IPS-15b (cell line): ENCODE results near the gene LGALS9.
"Not testable (repeated sequence)": the region's sequence is repeated elsewhere in the genome, so short reads cannot be mapped to it uniquely, and the experiment has no call there.

Experiments used
- H3K27me3 ChIP-seq: one replicate; pipeline ENCODE4 v1.6.1; 2013; ENCODE audit warnings: low read length; ENCODE audit not compliant: control insufficient read depth, insufficient read depth
- H3K36me3 ChIP-seq: one replicate; pipeline ENCODE4 v1.6.1; 2013; ENCODE audit warnings: low read length; ENCODE audit not compliant: control insufficient read depth, insufficient read depth
- H3K4me1 ChIP-seq: one replicate; pipeline ENCODE4 v1.6.1; 2013; ENCODE audit warnings: mild to moderate bottlenecking, low read length; ENCODE audit not compliant: control insufficient read depth, insufficient read depth
- H3K4me3 ChIP-seq: one replicate; pipeline ENCODE4 v1.5.1; 2013; ENCODE audit warnings: low read depth, low read length
- H3K9ac ChIP-seq: one replicate; pipeline ENCODE4 v1.6.1; 2013; ENCODE audit warnings: low read depth, mild to moderate bottlenecking, low read length
- H3K9me3 ChIP-seq: one replicate; pipeline ENCODE4 v1.6.1; 2013; ENCODE audit warnings: mild to moderate bottlenecking, low read length; ENCODE audit not compliant: control insufficient read depth, insufficient read depth

The LGALS9 gene

GRCh38 chr17:27660436-27660835 is 29.4 kb downstream of the LGALS9 start:
- Histone ChIP-seq H3K4me3 (no peak overlapping the region), H3K36me3 (no peaks in the 10 kb centered on the region), H3K9me3 (no peaks in the 10 kb centered on the region), H3K27me3 (no peaks in the 10 kb centered on the region), H3K9ac (no peak overlapping the region), H3K4me1 (no peaks in the 10 kb centered on the region)

GRCh38 chr17:27663936-27664605 is 33.1 kb downstream of the LGALS9 start:
- no peaks in the 10 kb centered on the region for H3K4me1 ChIP-seq
- H3K36me3 ChIP-seq: no peaks in the 10 kb centered on the region

GRCh38 chr17:27664606-27664965 is 33.6 kb downstream of the LGALS9 start:
- no peaks in the 10 kb centered on the region for H3K36me3 ChIP-seq
- no peaks in the 10 kb centered on the region for H3K4me1 ChIP-seq
- H3K9me3 ChIP-seq: no peaks in the 10 kb centered on the region
- H3K4me3 ChIP-seq: no peak overlapping the region
- H3K9ac ChIP-seq: no peak overlapping the region
- no peaks in the 10 kb centered on the region for H3K27me3 ChIP-seq

More at GRCh38 chr17:27663936-27664605, 33.1 kb downstream of the LGALS9 start:
- H3K9ac ChIP-seq: no peak overlapping the region
- H3K27me3 ChIP-seq: no peaks in the 10 kb centered on the region
- no peaks in the 10 kb centered on the region for H3K9me3 ChIP-seq
- H3K4me3 ChIP-seq: no peak overlapping the region

- Histone ChIP-seq H3K36me3 (no peaks in the 10 kb centered on the region), H3K27me3 (no peaks in the 10 kb centered on the region), H3K9me3 (no peaks in the 10 kb centered on the region), H3K4me1 (no peaks in the 10 kb centered on the region), H3K9ac (no peak overlapping the region), H3K4me3 (no peak overlapping the region)
Observed at GRCh38 chr17:27665549-27665948, 34.6 kb downstream of the LGALS9 start.

- H3K4me1 ChIP-seq, H3K9me3 ChIP-seq, H3K36me3 ChIP-seq, H3K4me3 ChIP-seq, H3K27me3 ChIP-seq, H3K9ac ChIP-seq: not testable (repeated sequence)
Observed at GRCh38 chr17:27666270-27666669, 35.3 kb downstream of the LGALS9 start.

- Histone ChIP-seq H3K4me1 (no peaks in the 10 kb centered on the region), H3K4me3 (no peak overlapping the region), H3K27me3 (no peaks in the 10 kb centered on the region), H3K36me3 (no peaks in the 10 kb centered on the region), H3K9ac (no peak overlapping the region), H3K9me3 (no peaks in the 10 kb centered on the region)
Observed at GRCh38 chr17:27666831-27667560, 36.0 kb downstream of the LGALS9 start.

- H3K27me3 ChIP-seq: no peaks in the 10 kb centered on the region
- no peak overlapping the region for H3K9ac ChIP-seq
- no peak overlapping the region for H3K4me3 ChIP-seq
- no peaks in the 10 kb centered on the region for H3K9me3 ChIP-seq
- H3K4me1 ChIP-seq: no peaks in the 10 kb centered on the region
- no peaks in the 10 kb centered on the region for H3K36me3 ChIP-seq
Observed at GRCh38 chr17:27667656-27668487, 36.9 kb downstream of the LGALS9 start.

- no peaks in the 10 kb centered on the region for H3K27me3 ChIP-seq
- no peak overlapping the region for H3K9ac ChIP-seq
- H3K4me1 ChIP-seq: no peaks in the 10 kb centered on the region
- no peaks in the 10 kb centered on the region for H3K9me3 ChIP-seq
- H3K4me3 ChIP-seq: no peak overlapping the region
- no peaks in the 10 kb centered on the region for H3K36me3 ChIP-seq
Observed at GRCh38 chr17:27668488-27668823, 37.5 kb downstream of the LGALS9 start.

GRCh38 chr17:27669136-27669535 is 38.1 kb downstream of the LGALS9 start:
- Histone ChIP-seq H3K9ac (no peak overlapping the region), H3K4me1 (no peaks in the 10 kb centered on the region), H3K36me3 (no peaks in the 10 kb centered on the region), H3K9me3 (no peaks in the 10 kb centered on the region), H3K4me3 (no peak overlapping the region), H3K27me3 (no peaks in the 10 kb centered on the region)

- no peak overlapping the region for H3K4me3 ChIP-seq
- no peaks in the 10 kb centered on the region for H3K36me3 ChIP-seq
- no peaks in the 10 kb centered on the region for H3K4me1 ChIP-seq
- H3K27me3 ChIP-seq: no peaks in the 10 kb centered on the region
- no peak overlapping the region for H3K9ac ChIP-seq
- no peaks in the 10 kb centered on the region for H3K9me3 ChIP-seq
Observed at GRCh38 chr17:27669850-27670249, 38.9 kb downstream of the LGALS9 start.

- no peaks in the 10 kb centered on the region for H3K4me1 ChIP-seq
- no peaks in the 10 kb centered on the region for H3K27me3 ChIP-seq
- H3K36me3 ChIP-seq: no peaks in the 10 kb centered on the region
- no peak overlapping the region for H3K4me3 ChIP-seq
- no peaks in the 10 kb centered on the region for H3K9me3 ChIP-seq
- H3K9ac ChIP-seq: no peak overlapping the region
Observed at GRCh38 chr17:27670791-27671590, 40.0 kb downstream of the LGALS9 start.
